Transverse colon (tissue), 4 donors: ENCODE measurements around the gene MSX1. TPM values are rescaled to one million over a fixed set of nuclear protein-coding genes. Genes with fewer than 3 reads are reported as not detected.

ENCODE experiments used
- DNase-seq: peaks from one replicate; pipeline ENCODE4 v3.0.0-alpha.2; 2019
- H3K27ac ChIP-seq, 4 donors: fragments of 200-600 bp; sonication (generic); 2 replicates each; pipeline ENCODE4 v1.5.1; 2016 to 2018; ENCODE audit warnings: inconsistent platforms in 4 of 4
- H3K27me3 ChIP-seq: fragments of 200-600 bp; sonication (generic); 2 replicates; pipeline ENCODE4 v1.5.1; 2017; ENCODE audit warnings: inconsistent platforms
- H3K36me3 ChIP-seq, 4 donors: fragments of 200-600 bp; sonication (generic); 2 replicates each; pipeline ENCODE4 v1.5.1; 2017 to 2019; ENCODE audit warnings: inconsistent platforms in 4 of 4
- H3K4me1 ChIP-seq, 4 donors: fragments of 200-600 bp; sonication (generic); 2 replicates each; pipeline ENCODE4 v1.5.1; 2017 to 2020; ENCODE audit warnings: inconsistent platforms in 4 of 4
- H3K4me3 ChIP-seq, 4 donors: fragments of 200-600 bp; sonication (generic); 1 replicate in 1 of 4; 2 replicates in 3 of 4; pipeline versions ENCODE4 v1.5.1 to v1.6.1; 2017 to 2019; ENCODE audit warnings: inconsistent platforms in 4 of 4
- H3K9me3 ChIP-seq, 2 donors: fragments of 200-600 bp; sonication (generic); 2 replicates each; pipeline ENCODE4 v1.5.1; 2017 to 2019; ENCODE audit warnings: inconsistent platforms in 2 of 2
- CTCF ChIP-seq, 5 experiments: fragments of 200-600 bp in 3 of 5; fragments of 450-650 bp in 2 of 5; sonication (generic) in 3 of 5; IDR thresholded peaks; 1 replicate in 2 of 5; 2 replicates in 3 of 5; pipeline ENCODE4 v1.5.1; 2016 to 2017; ENCODE audit warnings: antibody characterized with exemption in 5 of 5, inconsistent platforms in 3 of 5, mild to moderate bottlenecking in 2 of 5, moderate library complexity in 1 of 5
- EP300 ChIP-seq: sonication (generic); formaldehyde crosslinking; IDR thresholded peaks from one replicate; pipeline ENCODE4 v1.6.1; 2017; ENCODE audit warnings: antibody characterized with exemption, low read depth
- POLR2A ChIP-seq: fragments of 450-650 bp; IDR thresholded peaks from one replicate; pipeline ENCODE4 v1.6.1; 2016; ENCODE audit warnings: antibody characterized with exemption, mild to moderate bottlenecking, moderate library complexity
- POLR2AphosphoS5 ChIP-seq, 3 donors: sonication (generic); formaldehyde crosslinking; IDR thresholded peaks; one replicate each; pipeline ENCODE4 v1.6.1; 2016; ENCODE audit warnings: antibody characterized with exemption in 3 of 3
- WGBS, 2 donors: methylation state at CpG; one replicate each; pipeline ENCODE4 v1.1.5; 2018; ENCODE audit warnings: low coverage in 1 of 2; 5-methylcytosine and 5-hydroxymethylcytosine counted together
- in situ Hi-C, 4 donors: fragments of 200-750 bp; cut with MboI; loops; one replicate each; pipeline versions ENCODE4 v1.15.0 to v1.15.1; 2017; ENCODE audit warnings: low sequenced_read_pairs in 3 of 4, low pct_ligation_motif_present in 1 of 4, low pct_unique_long_range_greater_than_20kb in 1 of 4
- intact Hi-C: fragments of 100-400 bp; cut with DNase I; formaldehyde crosslinking; loops from one replicate; pipeline ENCODE4 v1.15.1; 2023; ENCODE audit warnings: low total_unique reads
- total RNA-seq, 4 donors: library from RNA; depleted of rRNA; stranded (reverse); fragments of >200 nt; gene quantifications; one replicate each; pipeline ENCODE4 v1.1.0, GENCODE V29; 2016

The MSX1 gene
- total RNA-seq, 4 donors from 2014 or later = 0.41 TPM; not detected in 3

DNA sequence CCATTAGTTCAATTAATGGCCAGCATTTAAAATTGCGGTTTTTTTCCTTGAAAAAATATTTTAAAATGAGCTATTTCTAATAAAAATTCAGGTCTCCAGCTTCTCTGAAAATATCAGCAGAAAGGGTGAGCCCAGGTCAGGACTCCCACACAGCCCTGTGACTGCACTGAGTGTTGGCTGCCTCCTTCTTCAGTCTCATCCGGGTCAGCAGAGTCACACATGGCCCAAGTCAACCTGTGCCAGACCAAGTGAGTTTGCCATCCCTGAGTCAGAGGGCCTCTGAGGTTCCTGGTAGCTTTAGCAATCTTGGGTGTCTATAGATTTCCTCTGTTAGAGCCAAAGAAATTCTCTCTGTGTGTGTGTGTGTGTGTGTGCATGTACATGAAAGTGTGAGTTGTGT lies 22.1 kb upstream of the MSX1 start:
- Histone ChIP-seq H3K9me3 (no peaks in the 10 kb centered on the region), H3K36me3 (no peaks in the 10 kb centered on the region), H3K4me1 (no peaks in the 10 kb centered on the region), H3K27ac (no peak overlapping the region), H3K27me3 (peaks cover 5% of the 10 kb centered on the region), H3K4me3 (no peak overlapping the region)
- no peak for DNase-seq
- WGBS, 2 donors = 74 to 80% methylated on average over 1 to 2 of the region's 2 CpGs
- in situ Hi-C loops = no loop called here
- no peak for TF ChIP-seq CTCF (IDR thresholded peaks at IDR 0.05)
- intact Hi-C loops = no loop called here

- no peak overlapping the region for H3K4me3 ChIP-seq
- peaks cover 5% of the 10 kb centered on the region for H3K27me3 ChIP-seq
- H3K27ac ChIP-seq = no peak overlapping the region
- intact Hi-C loops = no loop called here
- in situ Hi-C loops = no loop called here
- no peaks in the 10 kb centered on the region for H3K36me3 ChIP-seq
- no peak for DNase-seq
- H3K9me3 ChIP-seq = no peaks in the 10 kb centered on the region
- H3K4me1 ChIP-seq = no peaks in the 10 kb centered on the region
- WGBS, 2 donors = 67 to 94% methylated on average over 2 to 12 of the region's 13 CpGs
- TF ChIP-seq EP300 (no peak), POLR2A (no peak), POLR2AphosphoS5 (IDR thresholded peaks at IDR 0.05) (no peak), CTCF (IDR thresholded peaks at IDR 0.05) (no peak)
Measured at GRCh38 chr4:4838051-4838935, 21.2 kb upstream of the MSX1 start.

GRCh38 chr4:4838936-4839810 lies 20.3 kb upstream of the MSX1 start:
- no peaks in the 10 kb centered on the region for H3K9me3 ChIP-seq
- H3K27ac ChIP-seq = no peak overlapping the region
- no peak for DNase-seq
- H3K4me3 ChIP-seq = no peak overlapping the region
- in situ Hi-C loops = no loop called here
- WGBS, 2 donors = 17 to 48% methylated on average over 3 to 14 of the region's 16 CpGs
- no peaks in the 10 kb centered on the region for H3K4me1 ChIP-seq
- TF ChIP-seq CTCF (IDR thresholded peaks at IDR 0.05) (no peak), POLR2A (no peak), EP300 (no peak), POLR2AphosphoS5 (IDR thresholded peaks at IDR 0.05) (no peak)
- H3K27me3 ChIP-seq = peaks cover 10% of the 10 kb centered on the region
- intact Hi-C loops = no loop called here
- H3K36me3 ChIP-seq = no peaks in the 10 kb centered on the region

DNA sequence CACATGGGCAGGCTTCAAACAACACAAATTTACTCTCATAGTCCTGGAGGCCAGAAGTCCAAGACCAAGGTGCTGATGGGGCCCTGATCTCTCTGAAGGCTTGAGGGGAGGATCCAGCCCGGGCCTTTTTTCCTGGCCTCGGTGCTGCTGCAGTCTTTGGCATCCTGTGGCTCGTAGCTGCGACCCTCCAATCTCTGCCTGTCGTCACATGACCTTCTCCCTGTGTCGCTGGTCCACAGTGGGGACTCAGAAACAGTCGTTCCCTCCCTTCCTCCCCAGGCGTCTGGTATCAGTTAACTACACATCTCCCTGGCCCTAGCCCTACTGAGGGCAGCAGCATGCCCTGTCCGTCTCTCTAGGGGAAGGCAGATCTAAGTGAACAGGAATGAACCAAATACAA lies 19.1 kb upstream of the MSX1 start:
- Histone ChIP-seq H3K27ac (no peak overlapping the region), H3K27me3 (peaks cover 10% of the 10 kb centered on the region), H3K9me3 (no peaks in the 10 kb centered on the region), H3K4me1 (no peaks in the 10 kb centered on the region), H3K36me3 (no peaks in the 10 kb centered on the region), H3K4me3 (no peak overlapping the region)
- no peak for DNase-seq
- TF ChIP-seq CTCF (IDR thresholded peaks at IDR 0.05) (no peak), EP300 (no peak), POLR2AphosphoS5 (IDR thresholded peaks at IDR 0.05) (no peak), POLR2A (no peak)
- intact Hi-C loops (no loop called here), in situ Hi-C loops (no loop called here)
- 57% methylated on average over 9 of the region's 9 CpGs; no CpG with 5 or more reads in 1 of the 2 donors for WGBS, 2 donors
